HEK293T (cell line): ENCODE data around the gene MINDY4.
A peak's percentile ranks its signal among the peaks of the same experiment; 100 is the strongest.
"Not testable (repeated sequence)": the region's sequence is repeated elsewhere in the genome, so short reads cannot be mapped to it uniquely, and the experiment has no call there.

ENCODE experiments used
- CTCF ChIA-PET: fragments of 350-600 bp; formaldehyde crosslinking; extraction: SDS; loops from one replicate; lab custom pipeline; 2021; ENCODE audit warnings: antibody characterized with exemption, inconsistent platforms; lab: Yijun Ruan, JAX
- POLR2A ChIA-PET: fragments of 350-600 bp; formaldehyde crosslinking; extraction: SDS; loops from one replicate; lab custom pipeline; 2020; ENCODE audit warnings: antibody characterized with exemption, inconsistent platforms; lab: Yijun Ruan, JAX
- DNase-seq: peaks from one replicate; pipeline ENCODE4 v3.0.0; 2012; ENCODE audit warnings: mixed read lengths; ENCODE audit errors: extremely low spot score
- ARNT ChIP-seq: fragments of 450-650 bp; IDR thresholded peaks from 2 replicates; pipeline ENCODE4 v1.6.1; 2017; ENCODE audit warnings: mild to moderate bottlenecking
- BHLHE40 ChIP-seq: fragments of 450-650 bp; IDR thresholded peaks from 2 replicates; pipeline ENCODE4 v1.6.1; 2016; ENCODE audit warnings: mild to moderate bottlenecking, moderate library complexity, borderline replicate concordance
- CTBP1 ChIP-seq: fragments of 450-650 bp; IDR thresholded peaks from 2 replicates; pipeline ENCODE4 v1.6.1; 2016; ENCODE audit warnings: borderline replicate concordance
- ELF4 ChIP-seq: fragments of 450-650 bp; IDR thresholded peaks from 2 replicates; pipeline ENCODE4 v1.6.1; 2017; ENCODE audit warnings: antibody characterized with exemption
- FOXA1 ChIP-seq: fragments of 450-650 bp; IDR thresholded peaks from 2 replicates; pipeline ENCODE4 v1.6.1; 2016; ENCODE audit warnings: mild to moderate bottlenecking
- FOXK2 ChIP-seq: fragments of 450-650 bp; IDR thresholded peaks from 2 replicates; pipeline ENCODE4 v1.6.1; 2016; ENCODE audit warnings: mild to moderate bottlenecking
- FOXM1 ChIP-seq: fragments of 450-650 bp; IDR thresholded peaks from 2 replicates; pipeline ENCODE4 v1.6.1; 2017; ENCODE audit warnings: mild to moderate bottlenecking, borderline replicate concordance
- HDGF ChIP-seq: fragments of 450-650 bp; IDR thresholded peaks from 2 replicates; pipeline ENCODE4 v1.6.1; 2017; ENCODE audit warnings: antibody characterized with exemption, borderline replicate concordance
- L3MBTL2 ChIP-seq: fragments of 450-650 bp; conservative IDR thresholded peaks from 2 replicates; pipeline ENCODE4 v1.6.1; 2016; ENCODE audit warnings: mild to moderate bottlenecking
- LEF1 ChIP-seq: fragments of 450-650 bp; IDR thresholded peaks from 2 replicates; pipeline ENCODE4 v1.6.1; 2017; ENCODE audit warnings: mild to moderate bottlenecking, borderline replicate concordance
- NFRKB ChIP-seq: fragments of 450-650 bp; IDR thresholded peaks from 2 replicates; pipeline ENCODE4 v1.6.1; 2016; ENCODE audit warnings: mild to moderate bottlenecking, moderate library complexity
- SP1 ChIP-seq: fragments of 450-650 bp; IDR thresholded peaks from 2 replicates; pipeline ENCODE4 v1.6.1; 2017
- SUZ12 ChIP-seq: fragments of 450-650 bp; IDR thresholded peaks from 2 replicates; pipeline ENCODE4 v1.6.1; 2016; ENCODE audit warnings: mild to moderate bottlenecking
- TARDBP ChIP-seq: fragments of 450-650 bp; IDR thresholded peaks from 2 replicates; pipeline ENCODE4 v1.6.1; 2016
- ZNF384 ChIP-seq: fragments of 450-650 bp; IDR thresholded peaks from 2 replicates; pipeline ENCODE4 v1.6.1; 2016
- TF ChIP-seq, protein P1 (sequence below): fragments of 450-650 bp; IDR thresholded peaks from 2 replicates; pipeline ENCODE4 v1.6.1; 2016

The MINDY4 gene

DNA sequence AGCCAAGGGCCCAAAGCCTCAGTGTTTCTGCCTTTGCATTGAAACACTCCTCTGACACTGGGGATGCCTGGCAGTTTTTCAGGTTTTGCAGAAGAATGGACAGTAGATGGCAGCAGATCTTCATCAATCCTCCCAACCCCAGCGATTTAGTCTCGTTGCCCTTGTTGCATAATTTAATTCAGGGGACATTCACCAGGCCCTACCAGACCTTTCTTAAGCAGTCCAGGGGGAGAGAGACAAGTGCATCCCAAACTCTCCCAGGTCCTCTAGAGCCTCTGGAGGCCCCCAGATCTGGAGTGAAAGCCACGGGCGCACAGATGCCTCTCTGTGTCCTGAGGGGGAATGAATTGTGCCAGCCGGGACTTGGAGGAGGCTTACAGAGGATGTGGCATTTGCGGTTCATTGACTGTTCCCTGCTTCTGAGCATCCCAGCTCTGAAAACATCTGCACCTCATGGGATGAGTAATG is 29.6 kb downstream of the MINDY4 start:
- CTCF ChIA-PET: no interaction called here
- DNase-seq: peak; percentile 72
- POLR2A ChIA-PET: no interaction called here
- no peak for TF ChIP-seq NFRKB
- TF ChIP-seq L3MBTL2: no peak
- TF ChIP-seq SUZ12: no peak
- TF ChIP-seq, protein P1, sequence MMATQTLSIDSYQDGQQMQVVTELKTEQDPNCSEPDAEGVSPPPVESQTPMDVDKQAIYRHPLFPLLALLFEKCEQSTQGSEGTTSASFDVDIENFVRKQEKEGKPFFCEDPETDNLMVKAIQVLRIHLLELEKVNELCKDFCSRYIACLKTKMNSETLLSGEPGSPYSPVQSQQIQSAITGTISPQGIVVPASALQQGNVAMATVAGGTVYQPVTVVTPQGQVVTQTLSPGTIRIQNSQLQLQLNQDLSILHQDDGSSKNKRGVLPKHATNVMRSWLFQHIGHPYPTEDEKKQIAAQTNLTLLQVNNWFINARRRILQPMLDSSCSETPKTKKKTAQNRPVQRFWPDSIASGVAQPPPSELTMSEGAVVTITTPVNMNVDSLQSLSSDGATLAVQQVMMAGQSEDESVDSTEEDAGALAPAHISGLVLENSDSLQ: no peak
- TF ChIP-seq FOXA1: no peak
- no peak for TF ChIP-seq TARDBP

DNA sequence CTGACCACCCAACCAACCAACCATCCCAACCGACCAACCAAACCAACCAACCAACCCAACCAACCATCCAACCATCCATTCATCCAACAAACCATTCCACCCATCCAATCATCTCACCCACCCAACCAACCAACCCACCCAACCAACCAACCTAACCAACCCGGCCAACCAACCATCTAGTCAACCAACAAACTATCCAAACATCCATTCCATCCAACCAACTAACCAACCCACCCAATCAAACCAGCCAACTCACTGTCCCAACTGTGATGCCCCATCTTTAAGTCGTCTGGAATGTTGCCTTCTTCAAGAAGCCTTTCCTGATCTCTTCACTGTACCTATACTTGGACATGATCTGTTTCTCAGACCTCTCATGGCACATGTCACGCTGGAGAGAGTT is 31.6 kb downstream of the MINDY4 start:
- CTCF ChIA-PET: no interaction called here
- no peak for TF ChIP-seq LEF1
- TF ChIP-seq BHLHE40: no peak
- no peak for TF ChIP-seq ARNT
- no peak for TF ChIP-seq FOXK2
- no peak for TF ChIP-seq HDGF
- no peak for TF ChIP-seq SP1
- TF ChIP-seq ZNF384: no peak
- POLR2A ChIA-PET: no interaction called here
- DNase-seq: no peak

DNA sequence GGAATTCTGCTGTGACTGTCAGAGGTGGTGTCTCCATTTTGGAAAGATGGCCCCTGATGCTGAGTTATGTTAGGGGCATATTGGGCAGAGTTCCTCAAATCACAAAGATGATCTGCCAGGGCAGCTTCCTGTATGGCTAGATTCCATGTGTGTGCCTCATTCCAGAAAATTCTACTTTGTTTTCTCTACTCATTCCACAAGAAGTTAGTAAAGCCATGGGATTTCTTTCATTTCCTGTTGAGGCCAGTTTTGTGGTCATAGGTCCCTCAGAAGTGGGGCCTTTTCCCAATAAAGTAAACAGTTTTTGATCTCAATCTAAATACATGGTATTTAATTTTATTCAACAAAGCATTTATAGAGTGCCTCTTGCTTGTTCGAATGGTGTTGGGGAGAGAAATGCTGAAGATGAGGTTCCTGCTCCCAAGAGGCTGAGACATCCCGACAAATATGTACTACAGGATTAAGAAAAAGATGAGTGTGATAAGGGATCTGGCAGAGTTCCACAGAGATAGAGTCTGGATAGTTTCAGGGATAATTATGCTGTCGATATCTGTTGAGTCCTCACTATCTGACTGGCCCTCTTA is 33.0 kb downstream of the MINDY4 start:
- TF ChIP-seq HDGF (no peak), FOXM1 (no peak), ELF4 (no peak), CTBP1 (no peak), SUZ12 (no peak), TARDBP (no peak), LEF1 (no peak), FOXK2 (no peak)
- ChIA-PET CTCF (no interaction called here), POLR2A (no interaction called here)
- DNase-seq: no peak

DNA sequence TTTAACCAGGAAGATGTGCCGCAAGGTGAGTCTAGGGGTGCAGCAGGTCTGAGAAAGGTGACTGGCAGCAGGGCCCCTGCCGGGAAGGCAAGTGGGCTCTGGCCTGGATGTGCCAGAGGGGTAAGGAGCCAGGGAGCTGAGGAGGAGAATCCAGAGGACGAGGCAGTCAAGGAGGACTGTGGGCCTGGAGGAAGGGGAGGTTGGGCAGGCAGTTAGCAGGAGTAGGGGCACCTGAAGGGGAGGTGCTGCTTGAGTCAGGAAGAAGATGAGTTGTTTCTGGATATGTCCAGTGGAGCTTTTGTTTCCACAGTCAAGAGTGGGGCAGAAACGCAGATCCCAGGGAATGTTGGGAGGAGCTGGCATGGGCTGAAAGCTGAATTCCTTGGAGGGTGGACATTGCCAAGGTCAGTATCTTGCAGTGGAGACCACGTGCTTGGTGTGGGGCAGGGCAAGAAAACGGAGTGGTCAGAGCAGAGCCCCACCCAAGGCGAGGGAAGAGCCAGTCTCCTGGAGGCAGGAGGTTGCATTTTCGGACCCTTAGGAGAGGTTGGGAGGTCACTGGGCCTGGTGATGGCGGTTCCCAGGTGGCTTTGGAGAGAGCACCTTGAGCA is 34.0 kb downstream of the MINDY4 start:
- no peak for DNase-seq
- ChIA-PET POLR2A (no interaction called here), CTCF (no interaction called here)
- no peak for TF ChIP-seq HDGF
- no peak for TF ChIP-seq BHLHE40
- TF ChIP-seq FOXK2: no peak
- no peak for TF ChIP-seq NFRKB
- no peak for TF ChIP-seq TARDBP
- TF ChIP-seq SUZ12: no peak
- TF ChIP-seq SP1: no peak
- TF ChIP-seq, protein P1: no peak
- TF ChIP-seq FOXM1: no peak
- no peak for TF ChIP-seq FOXA1
- TF ChIP-seq ARNT: no peak
- no peak for TF ChIP-seq L3MBTL2
- no peak for TF ChIP-seq CTBP1
- no peak for TF ChIP-seq LEF1
- TF ChIP-seq ELF4: no peak
- no peak for TF ChIP-seq ZNF384

DNA sequence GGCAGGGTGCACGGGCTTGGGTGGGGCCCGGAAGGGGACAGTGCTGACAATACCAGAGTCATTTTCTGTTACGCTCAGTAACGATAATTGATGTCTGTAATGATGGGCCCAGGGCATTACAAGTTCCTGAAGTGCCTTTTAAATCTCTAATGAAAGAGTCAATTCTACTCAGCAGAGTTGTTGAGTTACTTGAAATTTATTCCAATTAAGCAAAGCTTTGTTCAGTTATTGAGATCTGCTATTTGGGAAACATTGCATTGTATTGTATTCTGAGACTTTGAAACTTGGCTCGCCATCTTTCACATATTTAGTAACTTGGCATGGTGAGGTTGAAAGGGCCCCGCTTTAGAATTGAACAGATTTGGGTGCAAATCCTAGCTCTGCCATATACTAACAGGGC is 34.7 kb downstream of the MINDY4 start:
- ChIA-PET CTCF (interaction anchor here (0.7 kb wide), 1 partner anchor 514 kb away, joined by 3 read pairs; no protein-coding TSS in a partner anchor), POLR2A (no interaction called here)

DNA sequence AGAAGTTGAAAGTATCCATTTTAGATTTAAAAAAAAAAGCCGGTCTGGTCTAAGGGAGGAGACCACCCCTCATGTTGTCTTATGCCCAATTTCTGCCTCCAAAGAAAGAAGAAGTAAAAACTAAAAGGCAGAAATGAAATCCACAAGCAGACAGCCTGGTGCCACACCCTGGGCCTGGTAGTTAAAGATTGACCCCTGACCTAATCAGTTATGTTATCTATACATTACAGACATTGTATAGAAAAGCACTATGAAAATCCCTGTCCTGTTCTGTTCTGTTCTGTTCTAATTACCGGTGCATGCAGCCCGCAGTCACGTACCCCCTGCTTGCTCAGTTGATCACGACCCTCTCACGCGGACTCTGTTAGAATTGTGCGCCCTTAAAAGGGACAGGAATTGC is 36.3 kb downstream of the MINDY4 start:
- POLR2A ChIA-PET, CTCF ChIA-PET, DNase-seq: not testable (repeated sequence)

More for the DNA sequence above, 34.7 kb downstream of the MINDY4 start:
- no peak for DNase-seq
- TF ChIP-seq FOXK2 (no peak), FOXA1 (no peak), LEF1 (no peak), SP1 (no peak), HDGF (no peak), ELF4 (no peak), SUZ12 (no peak), NFRKB (no peak), BHLHE40 (no peak), FOXM1 (no peak), ARNT (no peak), TARDBP (no peak), ZNF384 (no peak), L3MBTL2 (no peak), CTBP1 (no peak)
- TF ChIP-seq, protein P1: no peak

DNA sequence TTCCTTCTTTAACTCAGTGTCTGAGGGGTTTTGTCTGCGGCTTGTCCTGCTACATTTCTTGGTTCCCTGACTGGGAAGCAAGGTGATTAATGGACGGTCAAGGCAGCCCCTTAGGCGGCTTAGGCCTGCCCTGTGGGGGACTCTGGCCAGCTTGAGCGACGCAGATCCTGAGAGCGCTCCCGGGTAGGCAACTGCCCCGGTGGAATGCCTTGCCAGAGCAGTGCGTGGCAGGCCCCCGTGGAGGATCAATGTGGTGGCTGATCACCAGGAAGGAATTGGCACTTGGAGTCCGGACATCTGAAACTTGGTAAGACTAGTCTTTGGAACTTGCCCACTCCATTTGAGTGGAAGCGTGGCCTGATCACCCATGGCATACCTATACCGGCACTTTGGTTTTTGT is 36.7 kb downstream of the MINDY4 start:
- CTCF ChIA-PET, DNase-seq, POLR2A ChIA-PET: not testable (repeated sequence)
